Hepatocyte (in vitro differentiated cells): ENCODE results near the gene TM9SF4. TPM values are rescaled to one million over a fixed set of nuclear protein-coding genes. Genes with fewer than 3 reads are reported as not detected.
"Not testable (repeated sequence)": the region's sequence is repeated elsewhere in the genome, so short reads cannot be mapped to it uniquely, and the experiment has no call there.

Experiments used
- DNase-seq: peaks from one replicate; pipeline ENCODE4 v3.0.0-alpha.2; 2016; ENCODE audit warnings: low spot score
- H2AFZ ChIP-seq: fragments of 200-600 bp; sonication (generic); 2 replicates; pipeline ENCODE4 v1.6.0; 2016; ENCODE audit warnings: antibody characterized with exemption, mild to moderate bottlenecking
- H3K27ac ChIP-seq: fragments of 200-600 bp; sonication (generic); 2 replicates; pipeline ENCODE4 v1.5.1; 2016; ENCODE audit warnings: mild to moderate bottlenecking
- H3K27me3 ChIP-seq: fragments of 200-600 bp; sonication (generic); 2 replicates; pipeline ENCODE4 v1.6.1; 2016
- H3K36me3 ChIP-seq: fragments of 200-600 bp; sonication (generic); replicated peaks from 2 replicates; pipeline ENCODE4 v1.5.1; 2016; ENCODE audit warnings: low read depth; ENCODE audit not compliant: insufficient read depth
- H3K4me1 ChIP-seq: fragments of 200-600 bp; sonication (generic); 2 replicates; pipeline ENCODE4 v1.5.1; 2016; ENCODE audit warnings: mild to moderate bottlenecking, moderate library complexity; ENCODE audit not compliant: insufficient read depth
- H3K4me2 ChIP-seq: fragments of 200-600 bp; sonication (generic); 2 replicates; pipeline ENCODE4 v1.6.0; 2016
- H3K4me3 ChIP-seq: fragments of 200-600 bp; sonication (generic); 2 replicates; pipeline ENCODE4 v1.5.1; 2016; ENCODE audit warnings: mild to moderate bottlenecking
- H3K79me2 ChIP-seq: fragments of 200-600 bp; sonication (generic); 2 replicates; pipeline ENCODE4 v1.6.0; 2017; ENCODE audit warnings: mild to moderate bottlenecking
- H3K9me2 ChIP-seq: fragments of 200-600 bp; sonication (generic); replicated peaks from 2 replicates; pipeline ENCODE4 v1.6.0; 2017; ENCODE audit warnings: mild to moderate bottlenecking; ENCODE audit not compliant: insufficient read depth
- H3K9me3 ChIP-seq: fragments of 200-600 bp; sonication (generic); 2 replicates; pipeline ENCODE4 v1.5.1; 2016; ENCODE audit warnings: low read depth, mild to moderate bottlenecking
- H4K20me1 ChIP-seq: fragments of 200-600 bp; sonication (generic); 2 replicates; pipeline ENCODE4 v1.6.0; 2016; ENCODE audit warnings: mild to moderate bottlenecking; ENCODE audit not compliant: insufficient read depth, poor library complexity, severe bottlenecking
- EZH2 ChIP-seq: fragments of 200-600 bp; sonication (generic); IDR thresholded peaks from 2 replicates; pipeline ENCODE4 v1.6.1; 2016; ENCODE audit warnings: antibody characterized with exemption, mild to moderate bottlenecking, borderline replicate concordance
- EZH2phosphoT487 ChIP-seq: fragments of 200-600 bp; sonication (generic); IDR thresholded peaks from one replicate; pipeline ENCODE4 v1.6.1; 2018; ENCODE audit warnings: antibody characterized with exemption, mild to moderate bottlenecking, low read depth, moderate library complexity; ENCODE audit not compliant: unreplicated experiment, severe bottlenecking
- WGBS: methylation state at CpG from one replicate; pipeline ENCODE4 v1.1.6; 2016; ENCODE audit warnings: low lambda C conversion rate; ENCODE audit errors: missing lambda C conversion rate; 5-methylcytosine and 5-hydroxymethylcytosine counted together
- polyA plus RNA-seq: library from polyadenylated mRNA; unstranded; fragments of >200 nt; fragmentation: Nextera tagmentation; extraction: Ambion mirVana; gene quantifications from 2 replicates; pipeline ENCODE4 v1.2.1, GENCODE V29; 2016
- total RNA-seq: library from RNA; depleted of rRNA; stranded (reverse); fragments of >200 nt; gene quantifications from 2 replicates; pipeline ENCODE4 v1.2.3, GENCODE V29; 2014
- TF ChIP-seq, protein P1 (sequence below): fragments of 200-600 bp; sonication (generic); IDR thresholded peaks from 2 replicates; pipeline ENCODE4 v1.5.1; 2016; ENCODE audit warnings: antibody characterized with exemption, mild to moderate bottlenecking; ENCODE audit not compliant: poor library complexity

TM9SF4 gene
- total and polyA plus RNA-seq, 2 experiments from 2014 or later: 65.3 to 86.4 TPM

DNA sequence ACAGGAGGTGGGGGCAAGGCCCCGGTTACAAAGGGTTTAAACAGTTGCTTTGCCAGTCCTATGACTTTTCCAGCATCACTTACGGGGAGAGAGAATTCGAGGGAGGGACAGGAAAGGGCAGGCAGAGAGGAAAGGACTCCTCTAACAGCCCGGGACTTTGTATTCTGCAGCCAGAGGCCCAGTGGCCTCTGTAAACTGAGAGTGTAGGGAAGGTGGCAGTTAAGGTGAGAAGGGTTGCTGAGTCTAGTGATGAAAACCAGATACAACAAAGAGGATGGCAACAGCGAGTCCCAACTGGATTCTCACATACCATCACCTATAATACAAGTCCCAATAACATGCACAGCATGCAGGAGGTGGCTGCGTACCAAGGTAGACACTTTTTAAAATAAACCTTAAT is 84.5 kb downstream of the TM9SF4 start:
- Histone ChIP-seq H2AFZ (no peak overlapping the region), H3K4me2 (no peak overlapping the region), H3K36me3 (peaks cover 4% of the 10 kb centered on the region), H3K79me2 (peaks cover 68% of the 10 kb centered on the region), H4K20me1 (peaks cover 47% of the 10 kb centered on the region), H3K9me2 (no peaks in the 10 kb centered on the region), H3K4me3 (no peak overlapping the region), H3K27ac (peak overlapping the region; percentile 95), H3K9me3 (no peaks in the 10 kb centered on the region), H3K4me1 (peaks cover 19% of the 10 kb centered on the region), H3K27me3 (no peaks in the 10 kb centered on the region)
- DNase-seq: no peak
- WGBS: 78% methylated on average over 6 of the region's 6 CpGs
- TF ChIP-seq, protein P1, sequence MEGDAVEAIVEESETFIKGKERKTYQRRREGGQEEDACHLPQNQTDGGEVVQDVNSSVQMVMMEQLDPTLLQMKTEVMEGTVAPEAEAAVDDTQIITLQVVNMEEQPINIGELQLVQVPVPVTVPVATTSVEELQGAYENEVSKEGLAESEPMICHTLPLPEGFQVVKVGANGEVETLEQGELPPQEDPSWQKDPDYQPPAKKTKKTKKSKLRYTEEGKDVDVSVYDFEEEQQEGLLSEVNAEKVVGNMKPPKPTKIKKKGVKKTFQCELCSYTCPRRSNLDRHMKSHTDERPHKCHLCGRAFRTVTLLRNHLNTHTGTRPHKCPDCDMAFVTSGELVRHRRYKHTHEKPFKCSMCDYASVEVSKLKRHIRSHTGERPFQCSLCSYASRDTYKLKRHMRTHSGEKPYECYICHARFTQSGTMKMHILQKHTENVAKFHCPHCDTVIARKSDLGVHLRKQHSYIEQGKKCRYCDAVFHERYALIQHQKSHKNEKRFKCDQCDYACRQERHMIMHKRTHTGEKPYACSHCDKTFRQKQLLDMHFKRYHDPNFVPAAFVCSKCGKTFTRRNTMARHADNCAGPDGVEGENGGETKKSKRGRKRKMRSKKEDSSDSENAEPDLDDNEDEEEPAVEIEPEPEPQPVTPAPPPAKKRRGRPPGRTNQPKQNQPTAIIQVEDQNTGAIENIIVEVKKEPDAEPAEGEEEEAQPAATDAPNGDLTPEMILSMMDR: no peak
- TF ChIP-seq EZH2 (no peak), EZH2phosphoT487 (no peak)

DNA sequence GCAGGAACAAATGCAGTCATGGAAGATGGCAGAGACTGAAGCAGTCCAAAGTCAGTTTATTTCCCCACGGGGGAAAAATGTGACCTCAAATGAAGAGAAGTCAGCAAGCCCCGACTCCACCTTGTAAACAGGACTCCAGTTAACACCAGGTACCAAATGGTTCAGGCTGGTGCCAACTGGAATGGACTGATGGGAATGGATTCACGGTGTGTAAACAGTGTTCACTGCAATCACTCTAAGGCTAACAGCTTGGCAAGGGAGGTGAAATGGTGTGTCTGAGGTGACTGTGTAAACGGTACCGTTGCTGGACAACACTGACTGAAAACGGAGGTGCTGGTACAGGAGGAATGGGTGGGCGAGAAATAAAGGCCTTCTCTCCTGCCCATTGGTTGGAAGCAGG is 86.1 kb downstream of the TM9SF4 start:
- WGBS: 88% methylated on average over 7 of the region's 7 CpGs
- peaks cover 76% of the 10 kb centered on the region for H3K79me2 ChIP-seq
- no peaks in the 10 kb centered on the region for H3K9me3 ChIP-seq
- H2AFZ ChIP-seq: no peak overlapping the region
- no peak overlapping the region for H3K4me3 ChIP-seq
- H3K36me3 ChIP-seq: peaks cover 4% of the 10 kb centered on the region
- DNase-seq: no peak
- TF ChIP-seq, protein P1: no peak
- TF ChIP-seq EZH2 (no peak), EZH2phosphoT487 (no peak)
- no peak overlapping the region for H3K4me2 ChIP-seq
- H4K20me1 ChIP-seq: peaks cover 59% of the 10 kb centered on the region
- peaks cover 15% of the 10 kb centered on the region for H3K4me1 ChIP-seq
- no peaks in the 10 kb centered on the region for H3K27me3 ChIP-seq
- H3K27ac ChIP-seq: peak overlapping the region; percentile 14
- H3K9me2 ChIP-seq: no peaks in the 10 kb centered on the region

DNA sequence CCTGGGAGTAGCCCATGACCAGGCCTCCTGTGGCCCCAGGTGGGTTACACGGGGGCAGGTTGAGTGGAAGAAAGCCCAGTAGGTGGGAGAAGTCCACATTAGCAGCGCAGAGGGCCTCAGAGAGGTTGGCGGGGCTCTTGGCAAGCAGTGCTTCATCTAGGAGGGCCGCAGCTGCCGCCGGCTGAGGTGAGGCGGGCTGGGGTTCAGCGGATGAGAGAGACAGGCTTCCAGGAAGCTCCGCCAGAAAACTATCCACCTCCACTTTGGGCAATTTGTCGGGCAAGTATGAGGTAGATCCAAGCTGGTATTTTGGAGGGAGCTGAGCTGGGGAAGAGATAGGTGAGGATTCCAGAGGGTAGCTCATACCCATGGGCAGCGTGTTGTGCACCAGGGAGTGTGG is 87.1 kb downstream of the TM9SF4 start:
- not testable (repeated sequence) for H3K4me2 ChIP-seq, H3K4me3 ChIP-seq, H3K36me3 ChIP-seq, H3K27me3 ChIP-seq, H2AFZ ChIP-seq, H3K9me3 ChIP-seq, H3K27ac ChIP-seq, DNase-seq, H3K9me2 ChIP-seq
- H3K79me2 ChIP-seq: peaks cover 83% of the 10 kb centered on the region
- H3K4me1 ChIP-seq: peaks cover 14% of the 10 kb centered on the region
- peaks cover 66% of the 10 kb centered on the region for H4K20me1 ChIP-seq
- WGBS: 97% methylated on average over 11 of the region's 11 CpGs

DNA sequence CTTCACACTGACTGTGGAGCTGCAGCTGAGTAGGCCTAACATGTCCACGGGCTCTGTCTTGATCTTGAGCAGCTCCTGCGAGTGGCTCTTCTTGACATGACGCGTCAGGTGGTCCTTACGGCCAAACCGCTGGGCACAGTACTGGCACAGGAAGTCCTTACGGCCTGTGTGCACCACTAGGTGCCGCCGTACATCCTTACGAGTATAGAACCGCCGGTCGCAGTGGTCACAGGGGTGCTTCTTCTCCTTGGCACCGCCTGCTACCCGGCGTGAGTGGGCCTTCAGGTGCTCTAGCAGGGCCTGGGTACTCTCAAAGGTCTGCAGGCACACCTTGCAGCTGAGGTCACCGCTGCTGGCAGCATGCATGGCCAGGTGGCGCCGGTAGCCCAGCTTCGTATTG is 87.6 kb downstream of the TM9SF4 start:
- H3K9me3 ChIP-seq, H3K27ac ChIP-seq, DNase-seq, H3K9me2 ChIP-seq, H2AFZ ChIP-seq, H3K36me3 ChIP-seq, H3K4me3 ChIP-seq, H3K4me2 ChIP-seq, H3K27me3 ChIP-seq: not testable (repeated sequence)
- 97% methylated on average over 20 of the region's 20 CpGs for WGBS
- Histone ChIP-seq H4K20me1 (peaks cover 68% of the 10 kb centered on the region), H3K4me1 (peaks cover 19% of the 10 kb centered on the region), H3K79me2 (peaks cover 87% of the 10 kb centered on the region)

DNA sequence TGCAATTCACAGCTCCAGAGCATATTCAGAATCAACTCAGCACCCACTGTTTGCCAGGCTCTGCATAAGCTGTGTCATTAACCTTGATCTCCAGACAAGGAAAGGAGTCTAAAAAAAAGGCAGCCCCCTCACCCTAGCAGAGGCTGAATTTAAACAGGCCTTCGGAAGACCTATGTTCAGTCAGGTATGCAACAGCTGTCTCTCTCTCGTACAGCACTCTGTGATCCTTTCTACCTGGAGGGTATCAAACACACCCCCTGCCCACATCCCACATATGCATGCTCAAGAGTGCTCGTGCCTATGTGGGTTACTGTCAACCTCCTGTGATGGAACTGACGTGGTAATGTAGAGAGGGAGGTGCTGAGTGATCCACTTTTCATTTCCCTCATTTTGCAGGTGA is 89.5 kb downstream of the TM9SF4 start:
- peaks cover 95% of the 10 kb centered on the region for H3K79me2 ChIP-seq
- no peaks in the 10 kb centered on the region for H3K27me3 ChIP-seq
- 87% methylated on average over 4 of the region's 4 CpGs for WGBS

More for the DNA sequence above, 89.5 kb downstream of the TM9SF4 start:
- H3K9me3 ChIP-seq: no peaks in the 10 kb centered on the region
- peak overlapping the region; percentile 0 for H3K4me2 ChIP-seq
- H2AFZ ChIP-seq: no peak overlapping the region
- H3K9me2 ChIP-seq: no peaks in the 10 kb centered on the region
- H3K4me1 ChIP-seq: peaks cover 37% of the 10 kb centered on the region
- no peak overlapping the region for H3K4me3 ChIP-seq
- TF ChIP-seq EZH2phosphoT487: no peak
- no peak for TF ChIP-seq EZH2
- TF ChIP-seq, protein P1: no peak
- no peak overlapping the region for H3K27ac ChIP-seq
- H3K36me3 ChIP-seq: peaks cover 4% of the 10 kb centered on the region
- peaks cover 77% of the 10 kb centered on the region for H4K20me1 ChIP-seq
- no peak for DNase-seq
